Measurements from ENCODE around the gene ALG11. TPM values are rescaled to one million over a fixed set of nuclear protein-coding genes. Genes with fewer than 3 reads are reported as not detected.

ALG11 gene, protein sequence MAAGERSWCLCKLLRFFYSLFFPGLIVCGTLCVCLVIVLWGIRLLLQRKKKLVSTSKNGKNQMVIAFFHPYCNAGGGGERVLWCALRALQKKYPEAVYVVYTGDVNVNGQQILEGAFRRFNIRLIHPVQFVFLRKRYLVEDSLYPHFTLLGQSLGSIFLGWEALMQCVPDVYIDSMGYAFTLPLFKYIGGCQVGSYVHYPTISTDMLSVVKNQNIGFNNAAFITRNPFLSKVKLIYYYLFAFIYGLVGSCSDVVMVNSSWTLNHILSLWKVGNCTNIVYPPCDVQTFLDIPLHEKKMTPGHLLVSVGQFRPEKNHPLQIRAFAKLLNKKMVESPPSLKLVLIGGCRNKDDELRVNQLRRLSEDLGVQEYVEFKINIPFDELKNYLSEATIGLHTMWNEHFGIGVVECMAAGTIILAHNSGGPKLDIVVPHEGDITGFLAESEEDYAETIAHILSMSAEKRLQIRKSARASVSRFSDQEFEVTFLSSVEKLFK
- polyA plus RNA-seq: 24.2 and 31.6 TPM in 2 replicates

DNA sequence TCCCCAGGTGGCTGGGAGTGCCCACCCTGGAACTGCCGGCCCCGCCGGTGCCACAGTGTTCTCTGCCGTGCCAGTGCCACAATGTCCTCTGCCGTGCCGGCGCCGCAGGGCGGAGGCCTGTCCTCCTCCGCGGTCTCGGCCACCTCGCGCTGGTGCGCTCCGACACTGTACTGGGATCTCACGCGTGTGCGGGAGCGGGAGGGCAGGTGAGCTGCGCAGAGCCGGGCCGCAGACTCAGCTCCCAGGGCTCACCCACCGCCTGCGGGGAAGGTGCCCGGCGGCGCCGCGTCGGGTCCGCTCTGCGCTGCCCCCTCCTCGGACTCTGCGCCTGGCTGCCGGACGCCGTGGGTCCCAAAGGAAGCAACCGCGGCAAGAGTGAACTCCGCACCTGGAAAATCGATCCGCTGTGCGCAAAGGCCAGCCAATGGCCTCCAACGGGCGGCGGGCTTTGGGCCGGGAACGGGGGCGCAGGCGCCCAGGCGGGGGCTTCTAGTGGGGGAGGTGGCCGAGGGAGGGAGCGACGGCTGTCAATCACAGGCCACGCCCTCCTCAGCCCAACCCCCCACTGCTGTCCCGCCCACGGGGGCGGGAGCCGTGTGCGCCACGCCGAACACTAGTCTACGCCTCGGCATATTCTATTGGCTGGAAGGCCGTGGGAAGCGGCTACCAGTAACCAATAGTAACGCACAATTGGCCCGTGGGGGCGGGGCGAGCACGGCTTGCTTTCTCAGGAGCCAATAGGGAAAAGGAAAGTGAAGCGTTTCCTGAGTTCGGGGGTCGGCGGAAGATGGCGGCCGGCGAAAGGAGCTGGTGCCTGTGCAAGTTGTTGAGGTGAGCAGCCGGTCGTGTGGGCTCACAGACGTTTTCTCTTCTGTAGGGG is at the start of gene ALG11:
TSS of gene ALG11 (plus strand) at position 767 of the 880 bp plus-strand sequence. CDS start at position 788, 21 bp downstream.

DNA sequence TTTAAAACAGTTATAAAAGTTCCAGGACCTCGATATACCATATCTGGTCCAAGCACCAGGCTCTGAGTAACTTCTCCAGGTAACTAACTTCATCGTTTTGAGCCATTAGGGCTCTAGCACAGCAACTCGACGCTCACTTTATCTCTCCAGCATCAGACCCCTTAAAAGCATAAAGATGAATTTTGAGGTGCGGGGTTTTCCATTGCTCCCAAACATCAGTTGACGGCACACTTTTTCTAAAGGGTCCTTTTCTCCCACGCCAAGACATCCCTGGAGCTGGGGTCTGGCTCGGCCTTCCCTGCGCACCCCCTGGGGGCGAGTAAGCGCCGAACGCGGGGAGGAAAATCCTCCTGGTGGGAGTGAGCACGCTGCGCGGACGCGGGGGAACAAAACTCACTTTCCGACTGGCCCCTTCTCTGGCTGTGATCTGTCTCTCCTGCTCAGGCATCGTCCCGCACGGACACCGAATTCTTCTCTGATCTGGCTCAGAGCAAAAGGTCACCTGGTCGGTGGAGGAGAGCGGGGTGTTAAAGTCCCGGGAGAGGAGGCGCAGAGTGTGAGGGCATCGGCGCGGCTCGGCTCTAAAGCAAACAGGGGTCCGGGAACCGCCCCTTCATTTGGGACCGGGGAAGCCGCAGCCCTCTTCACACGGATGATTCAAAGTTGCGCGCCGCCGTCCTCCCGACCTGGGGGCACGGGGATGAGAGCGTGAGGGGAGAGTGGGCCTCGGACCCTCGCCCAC is 1.1 kb upstream of the ALG11 start, which contains the start of gene ATP7B:
TSS of gene ATP7B (minus strand) at position 561 of the 742 bp plus-strand sequence. CDS start at position 448, 113 bp downstream.

DNA sequence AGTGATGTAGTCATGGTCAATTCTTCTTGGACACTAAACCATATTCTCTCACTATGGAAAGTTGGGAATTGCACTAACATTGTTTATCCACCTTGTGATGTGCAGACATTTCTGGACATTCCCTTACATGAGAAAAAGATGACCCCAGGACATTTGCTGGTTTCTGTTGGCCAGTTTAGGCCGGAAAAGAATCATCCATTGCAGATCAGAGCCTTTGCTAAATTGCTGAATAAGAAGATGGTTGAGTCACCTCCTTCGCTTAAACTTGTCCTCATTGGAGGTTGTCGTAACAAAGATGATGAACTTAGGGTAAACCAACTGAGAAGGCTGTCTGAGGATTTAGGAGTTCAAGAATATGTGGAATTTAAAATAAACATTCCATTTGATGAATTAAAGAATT is 12.3 kb downstream of the ALG11 start, which contains the start of gene UTP14C:
TSS of gene UTP14C (plus strand) at position 211 of the 400 bp plus-strand sequence. CDS start 4,114 bp downstream, outside the sequence.

Other genes starting within 250 kb of the ALG11 start
- gene DHRS12, start 208.2 kb upstream of the ALG11 start, polyA plus RNA-seq: 0.66 and 4.2 TPM in 2 replicates
- gene TMEM272, start 167.2 kb upstream of the ALG11 start, polyA plus RNA-seq: not detected in 2 replicates
- gene CCDC70, start 150.4 kb upstream of the ALG11 start, polyA plus RNA-seq: not detected in 2 replicates
- gene ATP7B, start 948 bp upstream of the ALG11 start, polyA plus RNA-seq: 0.29 and 2.2 TPM in 2 replicates
- gene UTP14C, start 12.3 kb downstream of the ALG11 start, polyA plus RNA-seq: 13.2 and 15.6 TPM in 2 replicates
- gene NEK5, start 116.7 kb downstream of the ALG11 start, polyA plus RNA-seq: 0.55 and 1.3 TPM in 2 replicates
- gene NEK3, start 147.2 kb downstream of the ALG11 start, polyA plus RNA-seq: 5.9 TPM in 1 of 2 replicates, not detected in the other